A549 (cell line): ENCODE measurements around the gene MYO9A.

Experiments
- CTCF ChIP-seq: fragments of >200 bp; sonication (Bioruptor Twin); formaldehyde crosslinking; IDR thresholded peaks from 3 replicates; pipeline ENCODE4 v1.5.1; 2016
- HOXB5 ChIP-seq: fragments of 250-450 bp; sonication (Bioruptor Pico); IDR thresholded peaks from 2 replicates; pipeline ENCODE4 v1.5.0; 2020; ENCODE audit warnings: mild to moderate bottlenecking, moderate library complexity
- MAFK ChIP-seq: fragments of 450-650 bp; IDR thresholded peaks from 2 replicates; pipeline ENCODE4 v1.6.1; 2014; ENCODE audit not compliant: partially characterized antibody
- MAX ChIP-seq: IDR thresholded peaks from 2 replicates; pipeline ENCODE4 v1.6.1; 2012
- NFE2L2 ChIP-seq: fragments of 150-350 bp; conservative IDR thresholded peaks from 2 replicates; pipeline ENCODE4 v1.6.1; 2014; ENCODE audit warnings: low read length
- NR3C1 ChIP-seq: fragments of >200 bp; sonication (Bioruptor Twin); formaldehyde crosslinking; IDR thresholded peaks from 3 replicates; pipeline ENCODE4 v1.6.1; 2017
- POLR2A ChIP-seq: IDR thresholded peaks from 2 replicates; pipeline ENCODE4 v1.6.1; 2012; ENCODE audit warnings: mild to moderate bottlenecking, low read length
- RCOR1 ChIP-seq: fragments of 150-350 bp; IDR thresholded peaks from 2 replicates; pipeline ENCODE4 v1.6.1; 2014; ENCODE audit warnings: antibody characterized with exemption, low read length, low read depth
- RFX5 ChIP-seq: fragments of 450-650 bp; IDR thresholded peaks from 2 replicates; pipeline ENCODE4 v1.7.1; 2014; ENCODE audit warnings: antibody characterized with exemption, mild to moderate bottlenecking, moderate library complexity
- RNF2 ChIP-seq: fragments of 200-600 bp; sonication (generic); IDR thresholded peaks from 2 replicates; pipeline ENCODE4 v1.6.1; 2016; ENCODE audit warnings: low read depth, mild to moderate bottlenecking, antibody characterized with exemption, moderate library complexity, borderline replicate concordance
- ZC3H11A ChIP-seq: fragments of 450-650 bp; IDR thresholded peaks from 2 replicates; pipeline ENCODE4 v1.6.1; 2014; ENCODE audit warnings: antibody characterized with exemption, mild to moderate bottlenecking
- ZFP36 ChIP-seq: fragments of 450-650 bp; IDR thresholded peaks from 2 replicates; pipeline ENCODE4 v1.6.1; 2014; ENCODE audit warnings: borderline replicate concordance; ENCODE audit not compliant: partially characterized antibody
- TF ChIP-seq, protein P1 (sequence below): fragments of 200-600 bp; sonication (generic); IDR thresholded peaks from 2 replicates; pipeline ENCODE4 v1.6.1; 2016; ENCODE audit warnings: antibody characterized with exemption, mild to moderate bottlenecking, moderate library complexity

DNA sequence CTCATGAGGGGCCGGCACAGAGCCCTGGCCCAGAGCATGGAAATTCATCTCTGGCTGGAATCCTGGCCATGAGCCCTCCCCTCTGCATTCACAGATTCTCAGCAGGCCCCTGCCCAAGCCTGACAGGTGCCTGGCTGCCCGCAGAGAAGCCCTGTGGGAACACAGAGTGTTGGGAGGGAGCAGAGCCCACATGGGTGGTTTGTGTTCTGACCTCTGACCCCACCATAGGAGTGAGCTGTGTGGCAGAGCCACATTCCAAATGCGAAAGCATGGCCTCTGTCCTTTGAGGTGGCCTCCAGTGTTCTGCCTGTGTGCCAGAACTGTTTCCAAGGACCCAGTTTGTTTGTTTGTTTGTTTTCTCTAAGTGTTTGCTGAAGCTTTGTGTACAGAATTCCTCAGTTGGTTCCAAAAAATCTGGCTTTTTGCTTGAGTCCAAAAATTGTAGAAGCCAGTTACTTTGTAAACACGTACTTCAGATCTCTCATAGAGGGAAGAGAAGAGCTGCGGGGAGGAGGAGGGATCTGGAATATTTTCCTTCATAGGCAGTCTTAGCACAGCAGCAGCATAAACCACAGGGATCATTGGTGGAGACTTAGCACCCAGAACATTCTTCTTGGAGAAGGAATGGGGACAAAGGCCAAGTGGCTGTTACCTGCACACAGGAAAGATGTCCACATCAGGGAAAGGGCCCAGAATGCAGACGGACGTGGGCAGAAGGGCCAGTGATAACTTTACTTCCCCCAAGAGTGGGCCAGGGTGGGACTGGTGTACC, 43.6 kb upstream of the MYO9A start:
- TF ChIP-seq POLR2A (no peak), CTCF (no peak), NR3C1 (no peak), NFE2L2 (no peak), MAFK (no peak), MAX (no peak), ZFP36 (no peak), RFX5 (no peak), ZC3H11A (no peak), RNF2 (no peak), RCOR1 (no peak), HOXB5 (CRISPR knock-in tag) (no peak)
- TF ChIP-seq, protein P1, sequence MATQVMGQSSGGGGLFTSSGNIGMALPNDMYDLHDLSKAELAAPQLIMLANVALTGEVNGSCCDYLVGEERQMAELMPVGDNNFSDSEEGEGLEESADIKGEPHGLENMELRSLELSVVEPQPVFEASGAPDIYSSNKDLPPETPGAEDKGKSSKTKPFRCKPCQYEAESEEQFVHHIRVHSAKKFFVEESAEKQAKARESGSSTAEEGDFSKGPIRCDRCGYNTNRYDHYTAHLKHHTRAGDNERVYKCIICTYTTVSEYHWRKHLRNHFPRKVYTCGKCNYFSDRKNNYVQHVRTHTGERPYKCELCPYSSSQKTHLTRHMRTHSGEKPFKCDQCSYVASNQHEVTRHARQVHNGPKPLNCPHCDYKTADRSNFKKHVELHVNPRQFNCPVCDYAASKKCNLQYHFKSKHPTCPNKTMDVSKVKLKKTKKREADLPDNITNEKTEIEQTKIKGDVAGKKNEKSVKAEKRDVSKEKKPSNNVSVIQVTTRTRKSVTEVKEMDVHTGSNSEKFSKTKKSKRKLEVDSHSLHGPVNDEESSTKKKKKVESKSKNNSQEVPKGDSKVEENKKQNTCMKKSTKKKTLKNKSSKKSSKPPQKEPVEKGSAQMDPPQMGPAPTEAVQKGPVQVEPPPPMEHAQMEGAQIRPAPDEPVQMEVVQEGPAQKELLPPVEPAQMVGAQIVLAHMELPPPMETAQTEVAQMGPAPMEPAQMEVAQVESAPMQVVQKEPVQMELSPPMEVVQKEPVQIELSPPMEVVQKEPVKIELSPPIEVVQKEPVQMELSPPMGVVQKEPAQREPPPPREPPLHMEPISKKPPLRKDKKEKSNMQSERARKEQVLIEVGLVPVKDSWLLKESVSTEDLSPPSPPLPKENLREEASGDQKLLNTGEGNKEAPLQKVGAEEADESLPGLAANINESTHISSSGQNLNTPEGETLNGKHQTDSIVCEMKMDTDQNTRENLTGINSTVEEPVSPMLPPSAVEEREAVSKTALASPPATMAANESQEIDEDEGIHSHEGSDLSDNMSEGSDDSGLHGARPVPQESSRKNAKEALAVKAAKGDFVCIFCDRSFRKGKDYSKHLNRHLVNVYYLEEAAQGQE = no peak
